K562 (cell line): ENCODE data around the gene TJAP1. TPM values are rescaled to one million over a fixed set of nuclear protein-coding genes. Genes with fewer than 3 reads are reported as not detected.

Source experiments
- ARID3B ChIP-seq: fragments of 250-450 bp; sonication (Bioruptor Pico); IDR thresholded peaks from 2 replicates; pipeline ENCODE4 v1.4.0; 2020; ENCODE audit warnings: borderline replicate concordance
- CBX2 ChIP-seq: fragments of 200-600 bp; sonication (generic); IDR thresholded peaks from one replicate; pipeline ENCODE4 v1.6.1; 2012; ENCODE audit warnings: mild to moderate bottlenecking, low read length, inconsistent platforms; ENCODE audit not compliant: insufficient read depth, poor library complexity, severe bottlenecking
- CTBP1 ChIP-seq: fragments of 450-650 bp; IDR thresholded peaks from 2 replicates; pipeline ENCODE4 v1.6.1; 2016; ENCODE audit warnings: borderline replicate concordance
- ETS1 ChIP-seq: conservative IDR thresholded peaks from 2 replicates; pipeline ENCODE4 v1.6.1; 2011; ENCODE audit warnings: low read depth, mild to moderate bottlenecking, low read length; ENCODE audit not compliant: control insufficient read depth
- ETV1 ChIP-seq: fragments of 450-650 bp; conservative IDR thresholded peaks from 2 replicates; pipeline ENCODE4 v1.6.1; 2016; ENCODE audit warnings: missing genetic modification characterization, control low read depth, low read depth, missing compliant biosample characterization
- FIP1L1 ChIP-seq: fragments of 200-400 bp; formaldehyde crosslinking; IDR thresholded peaks from 2 replicates; pipeline ENCODE4 v1.6.1; 2018; ENCODE audit warnings: mild to moderate bottlenecking, low read depth, low read length; ENCODE audit not compliant: poor library complexity, severe bottlenecking
- FOS ChIP-seq: IDR thresholded peaks from 3 replicates; pipeline ENCODE4 v1.6.1; 2011; ENCODE audit not compliant: insufficient read length; ENCODE audit errors: extremely low read depth
- FOXA1 ChIP-seq: fragments of 450-650 bp; IDR thresholded peaks from 2 replicates; pipeline ENCODE4 v1.6.1; 2016; ENCODE audit warnings: mild to moderate bottlenecking, borderline replicate concordance
- HLTF ChIP-seq: fragments of 450-650 bp; IDR thresholded peaks from 2 replicates; pipeline ENCODE4 v1.6.1; 2016
- KDM2B ChIP-seq: fragments of 250-450 bp; sonication (Bioruptor Pico); IDR thresholded peaks from 2 replicates; pipeline ENCODE4 v1.8.0; 2021; ENCODE audit warnings: mild to moderate bottlenecking, moderate library complexity
- KLF10 ChIP-seq: fragments of 250-450 bp; sonication (Bioruptor Pico); IDR thresholded peaks from 2 replicates; pipeline ENCODE4 v1.6.1; 2021; ENCODE audit warnings: matching md5 sums
- MLLT1 ChIP-seq, 2 experiments: fragments of 450-650 bp; IDR thresholded peaks; 2 replicates each; pipeline ENCODE4 v1.6.1; 2016
- MXI1 ChIP-seq: IDR thresholded peaks from 2 replicates; pipeline ENCODE4 v1.6.1; 2011; ENCODE audit warnings: low read depth, mild to moderate bottlenecking, improper control_type of control experiment, low read length
- NFRKB ChIP-seq: fragments of 450-650 bp; IDR thresholded peaks from 2 replicates; pipeline ENCODE4 v1.6.1; 2016; ENCODE audit warnings: low read depth
- PKNOX1 ChIP-seq: fragments of 450-650 bp; IDR thresholded peaks from 2 replicates; pipeline ENCODE4 v1.6.1; 2016
- RBM22 ChIP-seq: fragments of 200-400 bp; formaldehyde crosslinking; IDR thresholded peaks from 2 replicates; pipeline ENCODE4 v1.6.1; 2018; ENCODE audit warnings: low read length, low read depth; ENCODE audit not compliant: poor library complexity, severe bottlenecking
- SIN3A ChIP-seq, 2 experiments: fragments of 150-350 bp in 1 of 2; IDR thresholded peaks; 2 replicates each; pipeline ENCODE4 v1.6.1; 2011 to 2016; ENCODE audit warnings: borderline replicate concordance in 2 of 2, low read depth in 2 of 2, low read length in 2 of 2, mild to moderate bottlenecking in 2 of 2, moderate library complexity in 2 of 2; ENCODE audit not compliant: control insufficient read depth in 1 of 2
- SMARCA4 ChIP-seq: fragments of 450-650 bp; IDR thresholded peaks from 2 replicates; pipeline ENCODE4 v1.6.1; 2016
- SMARCE1 ChIP-seq: fragments of 450-650 bp; IDR thresholded peaks from 2 replicates; pipeline ENCODE4 v1.7.1; 2016; ENCODE audit warnings: mild to moderate bottlenecking
- SP2 ChIP-seq: IDR thresholded peaks from 2 replicates; pipeline ENCODE4 v1.6.1; 2011; ENCODE audit warnings: mild to moderate bottlenecking, low read depth, low read length, moderate library complexity; ENCODE audit not compliant: poor library complexity, severe bottlenecking; ENCODE audit errors: extremely low read depth
- ZNF57 ChIP-seq: fragments of 450-650 bp; formaldehyde crosslinking; IDR thresholded peaks from 2 replicates; pipeline ENCODE4 v1.4.0; 2020; ENCODE audit warnings: mild to moderate bottlenecking, moderate library complexity
- ZZZ3 ChIP-seq: fragments of 450-650 bp; IDR thresholded peaks from 2 replicates; pipeline ENCODE4 v1.6.1; 2016; ENCODE audit warnings: antibody characterized with exemption, mild to moderate bottlenecking, moderate library complexity
- polyA plus RNA-seq, 8 experiments: library from polyadenylated mRNA; depleted of rRNA in 4 of 8; stranded (reverse) in 5 of 8; unstranded in 3 of 8; fragments of >200 nt; fragmentation: Nextera tagmentation in 2 of 8; fragmentation: Illumina TruSeq in 1 of 8; extraction: Ambion mirVana in 2 of 8; extraction: Trizol in 1 of 8; gene quantifications; 2 replicates each; pipeline versions ENCODE4 v1.2.1 to v1.2.3, GENCODE V29; 2011 to 2014; ENCODE audit warnings: inconsistent platforms in 1 of 8, missing spikeins in 1 of 8
- total RNA-seq, 7 experiments: library from RNA; depleted of rRNA in 6 of 7; stranded (reverse); fragments of >200 nt in 6 of 7; fragmentation: Illumina TruSeq in 2 of 7; extraction: Trizol in 2 of 7; gene quantifications; 2 replicates each; pipeline versions ENCODE4 v1.2.1 to v1.2.3, GENCODE V29; 2011 to 2021; ENCODE audit warnings: low replicate concordance in 1 of 7

TJAP1 gene
- total and polyA plus RNA-seq, 9 of the 15 experiments (the other 6 are each of a cell fraction or from before 2014, with no cell fraction given) = 0.06 to 35.8 (median 16.2) TPM

- TF ChIP-seq ETV1 (tag) = 0 out of 2 replicates have a peak, but pooled peaks have one; percentile 28
- 0 out of 2 replicates have a peak, but pooled peaks have one; percentile 24 for TF ChIP-seq PKNOX1
- no peak for TF ChIP-seq CBX2
- peak; percentile 43 for TF ChIP-seq RBM22
- TF ChIP-seq SMARCA4 = peak; percentile 28; the same call in 1 of the 2 replicates
- TF ChIP-seq KDM2B (CRISPR knock-in tag) = peak; percentile 99
- no peak for TF ChIP-seq FOS
- no peak for TF ChIP-seq ARID3B
- no peak for TF ChIP-seq ZNF57 (CRISPR knock-in tag)
- peak; percentile 95 for TF ChIP-seq CTBP1
- TF ChIP-seq ZZZ3 = no peak
- TF ChIP-seq MXI1 = no peak
- TF ChIP-seq SMARCE1 = no peak
- TF ChIP-seq FIP1L1 = peak; percentile 39
- TF ChIP-seq FOXA1 = no peak
- TF ChIP-seq SIN3A (IDR thresholded peaks at IDR 0.05; ENCODE audit: borderline replicate concordance in 2 of 2, control insufficient read depth in 1 of 2, low read depth in 2 of 2, low read length in 2 of 2) = peak in 1 of 2 experiments; percentile 41; a peak in 2 of 4 replicates
- TF ChIP-seq NFRKB = no peak
- 0 out of 4 replicates have a peak, but pooled peaks of 1 of the 2 experiments have one; percentile 12 for TF ChIP-seq MLLT1 (IDR thresholded peaks at IDR 0.05)
- TF ChIP-seq HLTF = no peak
- peak; percentile 36; the same call in 1 of the 2 replicates for TF ChIP-seq ETS1
- no peak for TF ChIP-seq KLF10 (CRISPR knock-in tag)
- no peak for TF ChIP-seq SP2
Measured at GRCh38 chr6:43454696-43455530, 22.5 kb upstream of the TJAP1 start (continued).
